ENCODE measurements around the gene PARD3B.
"Not testable (repeated sequence)": the region's sequence is repeated elsewhere in the genome, so short reads cannot be mapped to it uniquely, and the experiment has no call there.

The PARD3B gene

GRCh38 chr2:204542982-204543608, 2.2 kb upstream of the PARD3B start:
- no peak for DNase-seq (ENCODE audit: insufficient read length)
- TF ChIP-seq POLR2A (IDR thresholded peaks at IDR 0.05; ENCODE audit: low read depth, low read length) (no peak), POLR2AphosphoS5 (IDR thresholded peaks at IDR 0.05; ENCODE audit: low read depth, low read length) (no peak)
- FAIRE-seq, result no peak

DNA sequence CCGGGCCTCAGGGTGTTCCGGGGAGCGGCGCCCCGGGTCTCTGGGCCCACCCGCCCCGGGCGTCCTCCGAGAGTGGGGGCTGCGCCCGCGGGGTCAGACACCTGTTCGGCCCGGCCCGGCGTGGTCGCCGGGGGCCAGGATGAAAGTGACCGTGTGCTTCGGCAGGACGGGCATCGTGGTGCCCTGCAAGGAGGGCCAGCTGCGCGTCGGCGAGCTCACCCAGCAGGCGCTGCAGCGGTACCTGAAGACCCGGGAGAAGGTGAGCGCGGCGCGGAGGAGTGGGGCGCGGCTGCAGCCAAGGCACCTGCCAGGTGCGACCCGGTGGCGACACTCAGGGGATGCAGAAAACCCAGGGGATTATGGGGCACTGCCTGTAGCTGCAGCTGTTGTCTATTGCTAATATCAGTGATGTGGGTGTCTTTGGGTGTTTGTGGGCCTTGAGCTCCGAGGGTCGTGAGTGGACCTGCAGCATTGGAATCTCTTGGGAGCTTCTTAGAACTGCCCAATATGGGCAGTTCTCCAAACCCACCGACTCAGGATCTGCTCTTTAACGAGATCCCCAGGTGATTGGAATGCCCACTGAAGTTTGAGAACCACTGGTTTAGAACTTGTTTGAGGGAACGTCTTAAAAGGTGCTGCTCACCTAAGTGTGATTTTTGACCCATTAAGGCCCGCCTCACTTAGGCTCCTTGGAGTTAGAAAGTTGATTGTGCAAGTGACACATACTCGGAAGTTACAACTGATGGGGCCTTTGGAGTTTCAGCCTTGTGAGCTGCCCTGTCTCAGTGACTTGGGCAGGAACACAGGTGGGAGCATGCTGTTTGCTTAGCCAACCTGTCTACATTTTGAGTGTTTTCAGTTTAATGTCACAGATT, 823 bp downstream of the PARD3B start:
- DNase-seq (ENCODE audit: insufficient read length), result no peak
- TF ChIP-seq POLR2AphosphoS5 (IDR thresholded peaks at IDR 0.05; ENCODE audit: low read depth, low read length), result no peak
- no peak for TF ChIP-seq TAF1 (IDR thresholded peaks at IDR 0.05; ENCODE audit: borderline replicate concordance, low read depth, low read length)
- TF ChIP-seq POLR2A (IDR thresholded peaks at IDR 0.05; ENCODE audit: low read depth, low read length), result no peak
- FAIRE-seq, result no peak

GRCh38 chr2:204550751-204551511, 5.7 kb downstream of the PARD3B start:
- TF ChIP-seq TAF1 (IDR thresholded peaks at IDR 0.05; ENCODE audit: borderline replicate concordance, low read depth, low read length) (no peak), POLR2AphosphoS5 (IDR thresholded peaks at IDR 0.05; ENCODE audit: low read depth, low read length) (no peak), POLR2A (IDR thresholded peaks at IDR 0.05; ENCODE audit: low read depth, low read length) (no peak)
- DNase-seq (ENCODE audit: insufficient read length), result no peak

DNA sequence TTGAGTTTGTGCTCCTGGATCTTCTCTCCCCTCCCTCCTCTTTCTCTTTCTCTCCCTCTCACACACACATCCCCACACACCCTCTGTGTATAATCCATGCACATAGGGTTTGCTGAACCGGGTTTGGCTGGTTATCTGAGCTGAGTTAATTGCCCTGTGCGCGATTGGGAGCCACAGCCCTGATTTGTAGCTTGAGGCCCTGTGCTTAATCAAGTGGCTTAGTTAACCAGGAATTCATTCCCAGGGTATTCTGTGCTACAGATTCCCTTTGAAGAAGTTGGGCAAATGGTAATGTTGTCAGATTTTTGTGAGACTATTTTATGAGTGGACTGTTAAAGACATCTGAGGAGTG, 6.2 kb downstream of the PARD3B start:
- no peak for TF ChIP-seq POLR2A (IDR thresholded peaks at IDR 0.05; ENCODE audit: low read depth, low read length)
- no peak for TF ChIP-seq TAF1 (IDR thresholded peaks at IDR 0.05; ENCODE audit: borderline replicate concordance, low read depth, low read length)
- no peak for TF ChIP-seq POLR2AphosphoS5 (IDR thresholded peaks at IDR 0.05; ENCODE audit: low read depth, low read length)
- DNase-seq (ENCODE audit: insufficient read length), result no peak
- FAIRE-seq, result no peak

More at GRCh38 chr2:204550751-204551511, 5.7 kb downstream of the PARD3B start:
- no peak for FAIRE-seq

- TF ChIP-seq POLR2A (IDR thresholded peaks at IDR 0.05; ENCODE audit: low read depth, low read length) (no peak), TAF1 (IDR thresholded peaks at IDR 0.05; ENCODE audit: borderline replicate concordance, low read depth, low read length) (no peak), POLR2AphosphoS5 (IDR thresholded peaks at IDR 0.05; ENCODE audit: low read depth, low read length) (no peak)
- FAIRE-seq (no peak), DNase-seq (ENCODE audit: insufficient read length) (no peak)
These were observed 12.3 kb downstream of the PARD3B start for GRCh38 chr2:204557604-204558003.

DNA sequence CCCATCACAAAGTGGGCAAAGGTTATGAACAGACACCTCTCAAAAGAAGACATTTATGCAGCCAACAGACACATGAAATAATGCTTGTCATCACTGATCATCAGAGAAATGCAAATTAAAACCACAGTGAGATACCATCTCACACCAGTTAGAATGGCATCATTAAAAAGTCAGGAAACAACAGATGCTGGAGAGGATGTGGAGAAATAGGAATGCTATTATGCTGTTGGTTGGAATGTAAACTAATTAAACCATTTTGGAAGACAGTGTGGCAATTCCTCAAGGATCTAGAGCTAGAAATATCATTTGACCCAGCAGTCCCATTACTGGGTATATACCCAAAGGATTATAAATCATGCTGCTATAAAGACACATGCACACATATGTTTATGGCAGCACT, 14.1 kb downstream of the PARD3B start:
- FAIRE-seq, result not testable (repeated sequence)

DNA sequence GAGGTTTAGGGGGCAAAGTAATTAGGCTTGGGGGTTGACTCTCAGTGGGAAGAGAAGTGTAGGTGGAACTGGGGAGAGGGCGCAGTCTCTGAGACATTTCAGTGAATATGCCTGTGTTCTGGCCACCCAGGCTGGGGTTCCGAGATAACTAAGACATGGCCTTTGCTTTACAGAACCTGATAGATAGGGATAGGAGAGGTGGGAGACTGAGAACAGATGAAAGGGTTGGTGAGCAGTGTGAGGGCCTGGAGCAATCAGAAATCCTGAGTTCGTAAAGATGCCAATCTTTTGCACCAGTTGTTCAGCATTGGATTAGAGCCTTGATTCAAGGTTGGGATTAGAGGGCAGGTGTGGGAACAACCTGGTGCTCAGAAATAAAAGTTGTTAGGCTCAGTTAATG, 15.6 kb downstream of the PARD3B start:
- DNase-seq (ENCODE audit: insufficient read length) (no peak), FAIRE-seq (no peak)
- no peak for TF ChIP-seq TAF1 (IDR thresholded peaks at IDR 0.05; ENCODE audit: borderline replicate concordance, low read depth, low read length)
- no peak for TF ChIP-seq POLR2A (IDR thresholded peaks at IDR 0.05; ENCODE audit: low read depth, low read length)
- no peak for TF ChIP-seq POLR2AphosphoS5 (IDR thresholded peaks at IDR 0.05; ENCODE audit: low read depth, low read length)

More for the DNA sequence above, 14.1 kb downstream of the PARD3B start:
- DNase-seq (ENCODE audit: insufficient read length), result not testable (repeated sequence)

DNA sequence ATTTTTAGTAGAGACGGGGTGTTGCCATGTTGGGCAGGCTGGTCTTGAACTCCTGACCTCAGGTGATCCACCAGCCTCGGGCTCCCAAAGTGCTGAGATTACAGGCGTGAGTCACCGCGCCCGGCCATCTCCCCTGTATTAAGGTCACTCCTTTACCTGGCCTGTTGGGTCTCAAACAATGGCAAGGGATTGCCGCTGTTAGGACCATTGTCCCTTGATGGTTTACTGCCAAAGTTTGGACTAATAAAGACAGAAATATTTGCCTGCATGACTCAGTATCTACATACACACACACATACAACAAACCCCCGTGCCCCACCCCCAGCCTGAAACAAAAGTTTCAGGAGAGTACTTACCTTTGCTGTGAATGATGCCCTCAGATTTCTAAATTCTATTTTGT, 16.5 kb downstream of the PARD3B start:
- DNase-seq (ENCODE audit: insufficient read length) (no peak), FAIRE-seq (no peak)
- TF ChIP-seq POLR2AphosphoS5 (IDR thresholded peaks at IDR 0.05; ENCODE audit: low read depth, low read length) (no peak), POLR2A (IDR thresholded peaks at IDR 0.05; ENCODE audit: low read depth, low read length) (no peak)

- DNase-seq (ENCODE audit: insufficient read length) (no peak), FAIRE-seq (no peak)
- TF ChIP-seq POLR2A (IDR thresholded peaks at IDR 0.05; ENCODE audit: low read depth, low read length) (no peak), TAF1 (IDR thresholded peaks at IDR 0.05; ENCODE audit: borderline replicate concordance, low read depth, low read length) (no peak), POLR2AphosphoS5 (IDR thresholded peaks at IDR 0.05; ENCODE audit: low read depth, low read length) (no peak)
These were observed 21.2 kb downstream of the PARD3B start for GRCh38 chr2:204566439-204566838.

DNA sequence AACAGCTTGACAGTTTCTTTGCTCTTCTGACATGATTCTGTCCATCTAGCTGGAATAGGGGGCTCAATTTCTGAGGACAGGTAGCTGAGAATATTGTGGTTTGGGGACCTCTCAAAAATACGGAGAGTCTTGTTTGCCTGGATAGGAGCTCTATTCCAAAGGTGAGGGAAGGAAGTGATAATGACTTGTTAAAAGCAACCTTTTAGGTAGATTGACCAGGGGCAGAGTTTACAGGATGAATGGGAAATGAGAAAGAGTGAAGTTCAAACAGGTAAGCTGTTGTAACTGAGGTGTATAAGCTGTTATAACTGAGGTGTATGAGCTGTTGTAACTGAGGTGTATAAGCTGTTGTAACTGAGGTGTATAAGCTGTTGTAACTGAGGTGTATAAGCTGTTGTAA, 25.1 kb downstream of the PARD3B start:
- FAIRE-seq, result no peak
- TF ChIP-seq POLR2AphosphoS5 (IDR thresholded peaks at IDR 0.05; ENCODE audit: low read depth, low read length), result no peak
- no peak for TF ChIP-seq TAF1 (IDR thresholded peaks at IDR 0.05; ENCODE audit: borderline replicate concordance, low read depth, low read length)
- TF ChIP-seq POLR2A (IDR thresholded peaks at IDR 0.05; ENCODE audit: low read depth, low read length), result no peak

DNA sequence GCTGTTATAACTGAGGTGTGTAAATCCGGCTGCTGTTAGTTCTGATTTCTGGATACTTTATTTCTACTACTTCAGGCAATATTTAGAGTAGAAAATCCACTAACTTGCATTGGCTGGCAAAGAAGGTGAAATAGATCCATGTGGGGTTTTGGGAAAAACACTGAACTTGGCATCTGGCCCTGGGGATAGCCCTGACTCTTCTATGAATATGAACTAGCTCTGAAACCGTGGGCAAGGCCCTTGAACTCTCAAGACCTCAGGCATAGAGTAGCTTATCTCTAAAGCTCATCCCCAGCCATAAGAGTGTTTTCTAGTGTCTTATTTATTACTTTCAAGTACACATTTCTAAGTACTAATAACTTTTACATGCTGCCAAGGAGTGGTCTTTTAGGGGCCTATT, 25.8 kb downstream of the PARD3B start:
- FAIRE-seq, result no peak
- no peak for DNase-seq (ENCODE audit: insufficient read length)
- TF ChIP-seq TAF1 (IDR thresholded peaks at IDR 0.05; ENCODE audit: borderline replicate concordance, low read depth, low read length) (no peak), POLR2AphosphoS5 (IDR thresholded peaks at IDR 0.05; ENCODE audit: low read depth, low read length) (no peak), POLR2A (IDR thresholded peaks at IDR 0.05; ENCODE audit: low read depth, low read length) (no peak)

More for the DNA sequence above, 25.1 kb downstream of the PARD3B start:
- no peak for DNase-seq (ENCODE audit: insufficient read length)

DNA sequence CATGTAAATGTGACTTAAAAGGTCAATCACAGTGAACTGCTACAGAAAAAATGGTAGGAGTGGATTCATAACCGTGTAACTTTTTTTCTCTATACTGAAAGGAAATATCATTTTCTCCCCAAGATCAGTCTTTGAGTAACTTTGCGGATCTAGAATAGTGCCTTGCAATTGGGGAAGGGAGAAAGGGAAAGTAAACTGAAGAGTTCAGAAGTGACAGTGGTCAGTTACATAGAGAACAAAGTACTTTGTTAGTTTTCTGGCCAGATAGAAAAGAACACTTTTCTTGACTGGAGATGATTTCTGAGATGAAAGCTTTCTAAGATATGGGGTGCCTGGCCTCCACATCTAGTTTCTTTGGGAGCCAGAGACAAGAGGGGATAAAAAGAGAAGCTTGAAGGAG, 26.6 kb downstream of the PARD3B start:
- no peak for TF ChIP-seq TAF1 (IDR thresholded peaks at IDR 0.05; ENCODE audit: borderline replicate concordance, low read depth, low read length)
- TF ChIP-seq POLR2A (IDR thresholded peaks at IDR 0.05; ENCODE audit: low read depth, low read length), result no peak
- no peak for TF ChIP-seq POLR2AphosphoS5 (IDR thresholded peaks at IDR 0.05; ENCODE audit: low read depth, low read length)
- DNase-seq (ENCODE audit: insufficient read length) (no peak), FAIRE-seq (no peak)

Data from GM12892 (cell line).